Astrocyte (in vitro differentiated cells and primary cell): ENCODE measurements around the gene NTN3. TPM values are rescaled to one million over a fixed set of nuclear protein-coding genes. Genes with fewer than 3 reads are reported as not detected.
A peak's percentile ranks its signal among the peaks of the same experiment; 100 is the strongest.

Experiments used
- DNase-seq: peaks from one replicate; pipeline ENCODE4 v3.0.0-alpha.2; 2010; ENCODE audit warnings: low read depth
- FAIRE-seq: peaks from 2 replicates; lab custom pipeline; 2011; peaks lifted over from hg19 to GRCh38; lab: Jason Lieb, UNC
- H2AFZ ChIP-seq: 2 replicates; pipeline ENCODE4 v1.6.0; 2012; ENCODE audit warnings: low read depth, low read length, inconsistent platforms
- H3K27ac ChIP-seq: 2 replicates; pipeline ENCODE4 v1.5.1; 2011; ENCODE audit warnings: low read depth, low read length, inconsistent platforms
- H3K27me3 ChIP-seq: 2 replicates; pipeline ENCODE4 v1.6.0; 2011; ENCODE audit warnings: low read length, inconsistent platforms; ENCODE audit not compliant: insufficient read depth
- H3K36me3 ChIP-seq: 2 replicates; pipeline ENCODE4 v1.5.1; 2011; ENCODE audit warnings: low read length, inconsistent platforms; ENCODE audit not compliant: insufficient read depth
- H3K4me1 ChIP-seq: 2 replicates; pipeline ENCODE4 v1.5.1; 2011; ENCODE audit warnings: low read length, inconsistent platforms; ENCODE audit not compliant: insufficient read depth
- H3K4me2 ChIP-seq: 2 replicates; pipeline ENCODE4 v1.6.0; 2012; ENCODE audit warnings: low read length, inconsistent platforms
- H3K4me3 ChIP-seq: 2 replicates; pipeline ENCODE4 v1.5.1; 2011; ENCODE audit warnings: low read depth, mild to moderate bottlenecking, low read length, inconsistent platforms; ENCODE audit not compliant: insufficient read depth
- H3K79me2 ChIP-seq: 2 replicates; pipeline ENCODE4 v1.6.0; 2012; ENCODE audit warnings: mild to moderate bottlenecking, low read length, inconsistent platforms; ENCODE audit not compliant: insufficient read depth
- H3K9ac ChIP-seq: 2 replicates; pipeline ENCODE4 v1.6.0; 2012; ENCODE audit warnings: mild to moderate bottlenecking, low read length, inconsistent platforms
- H3K9me3 ChIP-seq: 2 replicates; pipeline ENCODE4 v1.5.1; 2012; ENCODE audit warnings: low read depth, mild to moderate bottlenecking, low read length, inconsistent platforms; ENCODE audit not compliant: insufficient read depth
- H4K20me1 ChIP-seq: 2 replicates; pipeline ENCODE4 v1.6.0; 2012; ENCODE audit warnings: low read length, inconsistent platforms; ENCODE audit not compliant: insufficient read depth
- H3K27ac Mint-ChIP-seq: one replicate; pipeline ENCODE4 v1.8.0; 2021; ENCODE audit warnings: mild to moderate bottlenecking, mixed read lengths; ENCODE audit not compliant: unreplicated experiment
- H3K27me3 Mint-ChIP-seq: one replicate; pipeline ENCODE4 v1.8.0; 2021; ENCODE audit warnings: low read depth, mixed read lengths; ENCODE audit not compliant: unreplicated experiment
- H3K36me3 Mint-ChIP-seq: one replicate; pipeline ENCODE4 v1.8.0; 2021; ENCODE audit warnings: low read depth, mixed read lengths; ENCODE audit not compliant: unreplicated experiment
- H3K4me1 Mint-ChIP-seq: one replicate; pipeline ENCODE4 v1.8.0; 2021; ENCODE audit warnings: low read depth, mixed read lengths; ENCODE audit not compliant: unreplicated experiment
- H3K4me3 Mint-ChIP-seq: one replicate; pipeline ENCODE4 v1.8.0; 2021; ENCODE audit warnings: mild to moderate bottlenecking, moderate library complexity, mixed read lengths; ENCODE audit not compliant: unreplicated experiment
- H3K9me3 Mint-ChIP-seq: one replicate; pipeline ENCODE4 v1.8.0; 2021; ENCODE audit warnings: mild to moderate bottlenecking, mixed read lengths; ENCODE audit not compliant: unreplicated experiment
- EZH2 ChIP-seq: IDR thresholded peaks from 2 replicates; pipeline ENCODE4 v1.6.1; 2012; ENCODE audit warnings: mild to moderate bottlenecking, low read length, inconsistent platforms; ENCODE audit not compliant: insufficient read depth
- total RNA-seq: library from RNA; stranded (reverse); gene quantifications from 2 replicates; pipeline ENCODE4 v1.2.1, GENCODE V29; 2021
- TF ChIP-seq, protein P1 (sequence below): IDR thresholded peaks from 2 replicates; pipeline ENCODE4 v1.5.1; 2011; ENCODE audit warnings: low read depth, mild to moderate bottlenecking, inconsistent platforms, low read length, moderate library complexity; ENCODE audit not compliant: insufficient read depth

The NTN3 gene
- total RNA-seq, 1 donor from 2014 or later: 1.1 TPM

DNA sequence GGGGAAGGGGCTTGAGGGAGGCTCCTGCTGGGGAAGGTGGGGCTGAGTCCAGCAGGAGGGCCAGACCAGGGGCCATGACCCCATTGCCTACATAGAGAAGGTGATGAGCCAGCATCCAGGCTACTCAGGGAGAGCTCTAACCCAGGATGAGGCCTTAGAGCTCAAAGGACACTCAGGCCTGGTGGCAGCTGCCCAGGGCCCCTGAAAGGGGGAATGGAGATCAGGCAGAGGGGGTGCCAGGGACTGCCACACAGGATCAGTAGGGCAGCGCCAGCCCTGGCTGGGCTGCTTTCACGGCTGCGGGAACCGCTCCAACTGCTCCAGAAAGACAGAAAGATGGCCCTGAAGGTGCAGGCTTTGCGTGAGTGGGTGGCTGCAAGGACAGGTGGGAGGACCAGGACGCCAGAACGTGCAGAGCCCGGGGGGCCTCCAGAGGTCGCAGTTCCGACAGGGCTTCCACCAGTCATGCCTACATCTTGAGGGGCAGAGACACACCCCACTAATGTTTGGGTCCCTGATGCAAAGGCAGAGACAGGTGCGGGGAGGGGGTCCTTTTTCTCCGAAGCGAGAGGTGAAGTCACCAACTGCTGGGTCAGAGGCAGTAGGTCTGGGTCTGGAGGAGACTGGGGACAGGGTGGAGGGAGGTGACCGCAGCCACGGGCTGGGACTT, 41.8 kb downstream of the NTN3 start:
- Histone ChIP-seq H3K9ac (peak overlapping the region; percentile 95), H3K4me2 (peak overlapping the region; percentile 99), H3K4me1 (peaks cover 39% of the 10 kb centered on the region), H3K9me3 (no peaks in the 10 kb centered on the region), H3K79me2 (peaks cover 38% of the 10 kb centered on the region), H3K4me3 (peak overlapping the region; percentile 55), H3K27me3 (no peaks in the 10 kb centered on the region), H3K36me3 (no peaks in the 10 kb centered on the region), H3K27ac (no peak overlapping the region), H2AFZ (peak overlapping the region; percentile 89), H4K20me1 (peaks cover 35% of the 10 kb centered on the region)
- Mint-ChIP-seq H3K4me1 (peaks cover 27% of the 10 kb centered on the region), H3K9me3 (no peaks in the 10 kb centered on the region), H3K27ac (peak overlapping the region; percentile 80), H3K36me3 (peaks cover 6% of the 10 kb centered on the region), H3K27me3 (peaks cover 1% of the 10 kb centered on the region), H3K4me3 (peak overlapping the region; percentile 82)
- FAIRE-seq: no peak
- TF ChIP-seq EZH2: no peak
- TF ChIP-seq, protein P1, sequence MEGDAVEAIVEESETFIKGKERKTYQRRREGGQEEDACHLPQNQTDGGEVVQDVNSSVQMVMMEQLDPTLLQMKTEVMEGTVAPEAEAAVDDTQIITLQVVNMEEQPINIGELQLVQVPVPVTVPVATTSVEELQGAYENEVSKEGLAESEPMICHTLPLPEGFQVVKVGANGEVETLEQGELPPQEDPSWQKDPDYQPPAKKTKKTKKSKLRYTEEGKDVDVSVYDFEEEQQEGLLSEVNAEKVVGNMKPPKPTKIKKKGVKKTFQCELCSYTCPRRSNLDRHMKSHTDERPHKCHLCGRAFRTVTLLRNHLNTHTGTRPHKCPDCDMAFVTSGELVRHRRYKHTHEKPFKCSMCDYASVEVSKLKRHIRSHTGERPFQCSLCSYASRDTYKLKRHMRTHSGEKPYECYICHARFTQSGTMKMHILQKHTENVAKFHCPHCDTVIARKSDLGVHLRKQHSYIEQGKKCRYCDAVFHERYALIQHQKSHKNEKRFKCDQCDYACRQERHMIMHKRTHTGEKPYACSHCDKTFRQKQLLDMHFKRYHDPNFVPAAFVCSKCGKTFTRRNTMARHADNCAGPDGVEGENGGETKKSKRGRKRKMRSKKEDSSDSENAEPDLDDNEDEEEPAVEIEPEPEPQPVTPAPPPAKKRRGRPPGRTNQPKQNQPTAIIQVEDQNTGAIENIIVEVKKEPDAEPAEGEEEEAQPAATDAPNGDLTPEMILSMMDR: no peak
- DNase-seq: no peak

DNA sequence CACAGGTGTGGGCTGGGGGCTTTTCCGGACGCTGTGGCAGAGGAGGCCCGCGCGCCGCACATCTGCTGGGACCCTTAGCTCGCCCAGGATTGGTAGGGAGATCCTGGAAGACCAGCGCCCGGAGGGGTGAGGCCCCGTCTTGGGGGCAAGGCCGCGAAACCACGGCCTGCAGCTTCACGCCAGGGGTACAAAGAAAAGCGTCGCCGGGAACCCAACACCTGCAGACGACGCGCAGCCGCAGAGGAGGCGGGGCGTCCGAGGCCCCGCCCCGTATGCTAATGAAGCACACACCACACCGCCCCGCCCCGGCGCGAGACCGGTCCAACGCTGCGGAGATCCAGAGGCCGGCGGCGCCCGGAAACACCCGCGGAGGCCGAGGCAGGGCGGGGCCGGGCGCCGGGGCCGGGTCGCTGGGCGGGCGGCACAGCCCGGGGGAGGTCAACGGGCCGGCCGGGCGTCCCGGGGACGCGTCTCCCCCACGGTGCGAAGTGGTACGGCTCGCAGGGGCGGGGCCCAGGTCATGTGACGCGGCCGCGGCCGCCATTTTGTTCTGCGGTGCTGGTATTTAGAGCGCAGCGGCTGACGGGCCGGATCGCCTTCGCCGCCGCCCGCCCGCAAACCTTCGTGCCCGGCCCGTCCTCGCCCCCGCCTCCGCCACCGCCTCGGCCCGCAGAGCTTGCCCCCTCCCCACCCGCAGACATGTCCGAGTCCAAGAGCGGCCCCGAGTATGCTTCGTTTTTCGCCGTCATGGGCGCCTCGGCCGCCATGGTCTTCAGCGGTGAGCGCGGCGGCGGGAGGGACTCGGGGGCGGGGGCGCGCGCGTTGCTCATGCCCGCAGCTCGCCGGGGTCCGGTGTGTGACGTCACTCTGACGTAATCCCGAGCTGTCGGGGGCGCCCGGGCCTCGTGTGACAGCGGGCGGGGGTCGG, 42.6 kb downstream of the NTN3 start, which contains the start of gene ATP6V0C:
Gene ATP6V0C, plus strand, starts transcription at position 548 of the 928 bp plus-strand sequence. Its CDS starts 152 bp downstream, at position 700.
- H3K4me2 ChIP-seq: peak within 1 kb of the TSS; percentile 99
- peak within 1 kb of the TSS; percentile 95 for H3K9ac ChIP-seq
- H3K4me3 ChIP-seq: peak within 1 kb of the TSS; percentile 88
- Mint-ChIP-seq H3K27me3 (peaks cover 1% of the 10 kb centered on the region), H3K4me1 (peaks cover 28% of the 10 kb centered on the region), H3K27ac (peak within 1 kb of the TSS; percentile 94), H3K9me3 (no peaks in the 10 kb centered on the region), H3K36me3 (peaks cover 6% of the 10 kb centered on the region), H3K4me3 (peak within 1 kb of the TSS; percentile 97)
- FAIRE-seq (no peak), DNase-seq (peak; percentile 54)
- peak within 1 kb of the TSS; percentile 82 for H3K27ac ChIP-seq
- TF ChIP-seq, protein P1: no peak
- no peak for TF ChIP-seq EZH2
- H4K20me1 ChIP-seq: peaks cover 43% of the 10 kb centered on the region
- H2AFZ ChIP-seq: peak within 1 kb of the TSS; percentile 89
- H3K4me1 ChIP-seq: peaks cover 39% of the 10 kb centered on the region
- H3K27me3 ChIP-seq: no peaks in the 10 kb centered on the region
- H3K9me3 ChIP-seq: no peaks in the 10 kb centered on the region
- peaks cover 46% of the 10 kb centered on the region for H3K79me2 ChIP-seq
- no peaks in the 10 kb centered on the region for H3K36me3 ChIP-seq
